GM23338 (cell line): ENCODE data around the gene SMAD3.

ENCODE experiments used
- CTCF ChIP-seq, 2 experiments: fragments of 200-600 bp in 1 of 2; sonication (generic) in 1 of 2; conservative IDR thresholded peaks; 2 replicates each; pipeline versions ENCODE4 v1.5.1 to v1.6.1; 2016 to 2017; ENCODE audit warnings: antibody characterized with exemption in 2 of 2, low read depth in 2 of 2, mild to moderate bottlenecking in 2 of 2, moderate library complexity in 1 of 2
- EZH2 ChIP-seq: fragments of 200-600 bp; sonication (generic); IDR thresholded peaks from one replicate; pipeline ENCODE4 v1.8.0; 2017; ENCODE audit warnings: antibody characterized with exemption, mild to moderate bottlenecking, low read depth; ENCODE audit not compliant: unreplicated experiment
- POLR2AphosphoS5 ChIP-seq: IDR thresholded peaks from 2 replicates; pipeline ENCODE4 v1.6.1; 2016; ENCODE audit warnings: antibody characterized with exemption, low read depth
- ZNF114 ChIP-seq: fragments of 250-450 bp; sonication (Bioruptor Pico); IDR thresholded peaks from 2 replicates; pipeline ENCODE4 v1.5.0; 2020; ENCODE audit warnings: mild to moderate bottlenecking, moderate library complexity
- ZNF331 ChIP-seq: fragments of 250-450 bp; sonication (Bioruptor Pico); IDR thresholded peaks from 2 replicates; pipeline ENCODE4 v1.5.0; 2020; ENCODE audit warnings: low read depth, mild to moderate bottlenecking, moderate library complexity

GRCh38 chr15:67201136-67201535 is 135.7 kb downstream of the SMAD3 start:
- TF ChIP-seq EZH2 (no peak), CTCF (conservative IDR thresholded peaks at IDR 0.05; ENCODE audit: low read depth in 2 of 2) (no peak), POLR2AphosphoS5 (no peak), ZNF331 (CRISPR knock-in tag) (no peak), ZNF114 (CRISPR knock-in tag) (no peak)
